Stimulated activated CD8-positive, alpha-beta memory T cell treated with anti-CD3 and anti-CD28 coated beads, Interleukin-15, amount 100 ng/mL, for 48 hours (primary cell): ENCODE measurements around the gene DOCK4.

Experiments used
- DNase-seq, 2 donors: peaks; one replicate each; pipeline ENCODE4 v3.0.0-alpha.2; 2020; ENCODE audit warnings: low read depth in 2 of 2

DOCK4 gene

GRCh38 chr7:112080978-112081377 lies 125.2 kb downstream of the DOCK4 start:
- DNase-seq: no peak

GRCh38 chr7:112080441-112080840 lies 125.8 kb downstream of the DOCK4 start:
- DNase-seq: no peak

- DNase-seq: no peak
Observed at GRCh38 chr7:112079673-112080072, 126.5 kb downstream of the DOCK4 start.

- DNase-seq: no peak
Observed at GRCh38 chr7:112079122-112079521, 127.1 kb downstream of the DOCK4 start.

GRCh38 chr7:112076324-112076723 lies 129.9 kb downstream of the DOCK4 start:
- DNase-seq: no peak

- DNase-seq: no peak
Observed at GRCh38 chr7:112074464-112074863, 131.7 kb downstream of the DOCK4 start.

- DNase-seq: no peak
Observed at GRCh38 chr7:112073530-112073929, 132.7 kb downstream of the DOCK4 start.

GRCh38 chr7:112072541-112073245 lies 133.5 kb downstream of the DOCK4 start:
- no peak for DNase-seq

GRCh38 chr7:112071856-112072255 lies 134.3 kb downstream of the DOCK4 start:
- no peak for DNase-seq

- no peak for DNase-seq
Observed at GRCh38 chr7:112070674-112071256, 135.4 kb downstream of the DOCK4 start.

GRCh38 chr7:112069879-112070321 lies 136.3 kb downstream of the DOCK4 start:
- no peak for DNase-seq

GRCh38 chr7:112068967-112069366 lies 137.2 kb downstream of the DOCK4 start:
- no peak for DNase-seq

- no peak for DNase-seq
Observed at GRCh38 chr7:112067632-112068540, 138.3 kb downstream of the DOCK4 start.

- no peak for DNase-seq
Observed at GRCh38 chr7:112067200-112067599, 139.0 kb downstream of the DOCK4 start.

GRCh38 chr7:112065758-112066157 lies 140.4 kb downstream of the DOCK4 start:
- DNase-seq: no peak

- DNase-seq: no peak
Observed at GRCh38 chr7:112064627-112065385, 141.4 kb downstream of the DOCK4 start.

- DNase-seq: no peak
Observed at GRCh38 chr7:112063974-112064373, 142.2 kb downstream of the DOCK4 start.

- DNase-seq: no peak
Observed at GRCh38 chr7:112061051-112061450, 145.1 kb downstream of the DOCK4 start.

- DNase-seq: no peak
Observed at GRCh38 chr7:112060625-112061024, 145.6 kb downstream of the DOCK4 start.

- no peak for DNase-seq
Observed at GRCh38 chr7:112059675-112060074, 146.5 kb downstream of the DOCK4 start.

GRCh38 chr7:112058686-112059085 lies 147.5 kb downstream of the DOCK4 start:
- no peak for DNase-seq

- no peak for DNase-seq
Observed at GRCh38 chr7:112056409-112056808, 149.8 kb downstream of the DOCK4 start.
